ENCODE measurements around the gene MAP2K6. TPM values are rescaled to one million over a fixed set of nuclear protein-coding genes. Genes with fewer than 3 reads are reported as not detected.

Gene MAP2K6
- total RNA-seq, 2 experiments from 2014 or later = 10.3 to 27.6 TPM

DNA sequence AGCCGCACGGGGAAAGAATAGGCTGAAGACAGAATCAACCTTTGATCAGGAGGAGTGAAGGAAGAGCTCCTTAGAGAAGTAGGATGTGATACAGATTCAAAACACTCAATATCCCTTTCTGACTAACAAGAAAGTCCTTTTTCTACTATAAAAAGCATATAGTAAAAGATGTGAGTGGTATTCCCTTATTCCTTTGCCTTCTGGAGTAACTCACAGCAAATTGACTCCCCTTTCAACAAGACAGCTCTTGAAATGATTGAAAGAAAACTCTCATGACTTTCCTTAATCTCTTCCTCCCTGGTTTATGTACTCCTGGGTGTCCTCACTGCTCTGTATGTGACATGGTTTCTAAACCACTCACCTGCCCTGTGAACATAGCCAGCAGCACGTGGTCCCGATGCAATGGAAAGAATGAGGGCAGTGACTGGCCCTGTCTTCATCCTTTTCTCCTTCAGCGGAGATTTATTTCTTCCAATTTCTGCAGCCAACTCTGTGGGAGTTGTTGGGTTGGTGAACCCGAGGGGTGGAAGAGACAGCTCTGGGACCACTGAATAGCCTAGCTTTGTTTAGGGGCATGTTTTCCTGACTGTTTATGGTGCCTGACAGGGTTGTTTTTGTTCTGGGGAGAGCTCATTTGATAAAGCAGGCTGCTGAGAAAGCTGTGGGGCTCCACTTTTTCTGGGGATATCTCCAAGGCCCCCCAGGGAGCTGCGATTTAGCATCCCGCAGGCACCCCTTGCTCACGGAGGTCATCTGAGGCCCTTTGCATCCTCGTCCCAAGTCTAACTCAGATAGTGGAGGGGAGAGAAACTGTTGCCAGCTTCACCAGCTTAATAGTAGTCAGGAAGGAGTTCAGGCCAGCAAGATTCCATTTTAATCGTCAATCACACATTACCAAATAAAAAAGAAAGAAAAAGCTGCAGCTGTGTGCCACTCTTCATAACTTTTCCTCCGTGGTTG is 46.7 kb downstream of the MAP2K6 start:
- DNase-seq (ENCODE audit: low spot score) = no peak
- Histone ChIP-seq H2AFZ (ENCODE audit: low read length) (no peak overlapping the region), H3K9me2 (ENCODE audit: insufficient read depth, low read length) (no peaks in the 10 kb centered on the region), H3K4me2 (ENCODE audit: low read length) (no peak overlapping the region), H3K36me3 (ENCODE audit: insufficient read depth, low read length) (no peaks in the 10 kb centered on the region), H3K9me3 (ENCODE audit: low read length) (no peaks in the 10 kb centered on the region), H3K27ac (ENCODE audit: low read depth, low read length, poor library complexity, severe bottlenecking) (no peak overlapping the region), H3K79me2 (ENCODE audit: insufficient read depth, low read depth, low read length) (no peaks in the 10 kb centered on the region), H4K20me1 (ENCODE audit: insufficient read depth, low read length) (no peaks in the 10 kb centered on the region), H3K4me3 (ENCODE audit: low read depth, low read length, poor library complexity, severe bottlenecking) (no peak overlapping the region), H3K4me1 (ENCODE audit: insufficient read depth, low read length, poor library complexity, severe bottlenecking) (peaks cover 10% of the 10 kb centered on the region)
- no peak for TF ChIP-seq EZH2phosphoT487 (IDR thresholded peaks at IDR 0.05; ENCODE audit: borderline replicate concordance, low read depth, low read length)
- no peak for TF ChIP-seq CTCF (conservative IDR thresholded peaks at IDR 0.05; ENCODE audit: low read length)
- BruUV-seq (replicated peaks) = no TSS peak
- ChIA-PET CTCF (ENCODE audit: unreplicated experiment) (no interaction called here), POLR2A (no interaction called here)
- intact Hi-C loops (cut with micrococcal nuclease; ENCODE audit: unreplicated experiment) = no loop called here

GRCh38 chr17:69461951-69462369 is 47.5 kb downstream of the MAP2K6 start:
- Histone ChIP-seq H3K4me2 (ENCODE audit: low read length) (no peak overlapping the region), H2AFZ (ENCODE audit: low read length) (no peak overlapping the region), H3K4me1 (ENCODE audit: insufficient read depth, low read length, poor library complexity, severe bottlenecking) (peaks cover 10% of the 10 kb centered on the region), H3K4me3 (ENCODE audit: low read depth, low read length, poor library complexity, severe bottlenecking) (no peak overlapping the region), H3K36me3 (ENCODE audit: insufficient read depth, low read length) (no peaks in the 10 kb centered on the region), H3K9me2 (ENCODE audit: insufficient read depth, low read length) (no peaks in the 10 kb centered on the region), H3K9me3 (ENCODE audit: low read length) (no peaks in the 10 kb centered on the region), H3K79me2 (ENCODE audit: insufficient read depth, low read depth, low read length) (no peaks in the 10 kb centered on the region), H4K20me1 (ENCODE audit: insufficient read depth, low read length) (no peaks in the 10 kb centered on the region), H3K27ac (ENCODE audit: low read depth, low read length, poor library complexity, severe bottlenecking) (no peak overlapping the region)
- POLR2A ChIA-PET = no interaction called here
- intact Hi-C loops (cut with micrococcal nuclease; ENCODE audit: unreplicated experiment) = no loop called here
- BruUV-seq (replicated peaks) = no TSS peak
- no peak for DNase-seq (ENCODE audit: low spot score)
- CTCF ChIA-PET (ENCODE audit: unreplicated experiment) = no interaction called here
- TF ChIP-seq CTCF (conservative IDR thresholded peaks at IDR 0.05; ENCODE audit: low read length) (no peak), EZH2phosphoT487 (IDR thresholded peaks at IDR 0.05; ENCODE audit: borderline replicate concordance, low read depth, low read length) (no peak)

DNA sequence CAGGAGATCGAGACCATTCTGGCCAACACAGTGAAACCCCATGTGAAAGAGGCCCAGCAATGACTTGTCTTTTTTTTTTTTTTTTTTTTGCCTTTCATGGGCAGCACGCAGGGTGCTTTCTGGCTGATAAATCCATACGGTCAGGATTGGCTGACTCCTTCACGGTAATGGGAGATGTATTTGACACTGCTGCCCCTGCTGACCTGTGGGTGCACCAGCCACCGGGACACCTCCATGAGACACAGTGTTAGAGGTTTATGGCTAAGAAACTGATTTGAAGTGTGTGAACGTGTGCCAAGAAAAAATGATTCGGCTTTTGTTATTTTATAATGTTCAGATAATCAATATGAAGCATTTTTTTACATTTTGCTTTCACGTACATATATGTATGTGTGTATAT is 48.4 kb downstream of the MAP2K6 start:
- CTCF ChIA-PET (ENCODE audit: unreplicated experiment) = no interaction called here
- intact Hi-C loops (cut with micrococcal nuclease; ENCODE audit: unreplicated experiment) = no loop called here
- no peak overlapping the region for H2AFZ ChIP-seq (ENCODE audit: low read length)
- no peaks in the 10 kb centered on the region for H4K20me1 ChIP-seq (ENCODE audit: insufficient read depth, low read length)
- BruUV-seq (replicated peaks) = no TSS peak
- H3K27ac ChIP-seq (ENCODE audit: low read depth, low read length, poor library complexity, severe bottlenecking) = no peak overlapping the region
- H3K4me3 ChIP-seq (ENCODE audit: low read depth, low read length, poor library complexity, severe bottlenecking) = no peak overlapping the region
- H3K4me2 ChIP-seq (ENCODE audit: low read length) = no peak overlapping the region
- POLR2A ChIA-PET = interaction anchor here (1.0 kb wide), 1 partner anchor 33 kb away, joined by 4 read pairs; no protein-coding TSS in a partner anchor
- peaks cover 10% of the 10 kb centered on the region for H3K4me1 ChIP-seq (ENCODE audit: insufficient read depth, low read length, poor library complexity, severe bottlenecking)
- no peaks in the 10 kb centered on the region for H3K36me3 ChIP-seq (ENCODE audit: insufficient read depth, low read length)
- TF ChIP-seq EZH2phosphoT487 (IDR thresholded peaks at IDR 0.05; ENCODE audit: borderline replicate concordance, low read depth, low read length) (no peak), CTCF (conservative IDR thresholded peaks at IDR 0.05; ENCODE audit: low read length) (no peak)
- no peaks in the 10 kb centered on the region for H3K9me3 ChIP-seq (ENCODE audit: low read length)
- H3K79me2 ChIP-seq (ENCODE audit: insufficient read depth, low read depth, low read length) = no peaks in the 10 kb centered on the region
- no peak for DNase-seq (ENCODE audit: low spot score)
- H3K9me2 ChIP-seq (ENCODE audit: insufficient read depth, low read length) = no peaks in the 10 kb centered on the region

Measured in OCI-LY7 (cell line).